HepG2 (cell line): Measurements from ENCODE around the gene TSC22D1. TPM values are rescaled to one million over a fixed set of nuclear protein-coding genes. Genes with fewer than 3 reads are reported as not detected.

ENCODE experiments used
- AKAP8 ChIP-seq: sonication (generic); formaldehyde crosslinking; IDR thresholded peaks from 2 replicates; pipeline ENCODE4 v1.5.1; 2020; ENCODE audit warnings: mild to moderate bottlenecking, missing genetic modification reagents
- ASH2L ChIP-seq: fragments of 300-600, 200-600 bp; sonication (generic); IDR thresholded peaks from 2 replicates; pipeline ENCODE4 v1.7.0; 2017; ENCODE audit warnings: low read depth, mild to moderate bottlenecking, moderate library complexity, mixed read lengths, low read length; ENCODE audit not compliant: insufficient read length
- ELF1 ChIP-seq: sonication (generic); formaldehyde crosslinking; IDR thresholded peaks from 2 replicates; pipeline ENCODE4 v1.4.0; 2020; ENCODE audit warnings: missing genetic modification reagents
- ELF3 ChIP-seq: IDR thresholded peaks from 2 replicates; pipeline ENCODE4 v1.6.1; 2016; ENCODE audit warnings: missing genetic modification reagents, missing compliant biosample characterization
- NFRKB ChIP-seq: fragments of 450-650 bp; IDR thresholded peaks from 2 replicates; pipeline ENCODE4 v1.6.1; 2017
- NFYB ChIP-seq: sonication (generic); formaldehyde crosslinking; IDR thresholded peaks from 2 replicates; pipeline ENCODE4 v1.4.0; 2020; ENCODE audit warnings: missing genetic modification reagents
- REST ChIP-seq, 2 experiments: IDR thresholded peaks; 2 replicates each; pipeline ENCODE4 v1.6.1; 2011 to 2012; ENCODE audit warnings: low read length in 2 of 2, borderline replicate concordance in 1 of 2, low read depth in 1 of 2, mild to moderate bottlenecking in 1 of 2, moderate library complexity in 1 of 2
- SIN3A ChIP-seq: IDR thresholded peaks from 2 replicates; pipeline ENCODE4 v1.6.1; 2011; ENCODE audit warnings: low read depth, mild to moderate bottlenecking, control low read depth, low read length, borderline replicate concordance
- ZBTB4 ChIP-seq: sonication (generic); formaldehyde crosslinking; IDR thresholded peaks from 2 replicates; pipeline ENCODE4 v1.4.0; 2020; ENCODE audit warnings: missing genetic modification reagents, mild to moderate bottlenecking, borderline replicate concordance
- ZNF124 ChIP-seq: sonication (generic); formaldehyde crosslinking; IDR thresholded peaks from 2 replicates; pipeline ENCODE4 v1.4.0; 2020; ENCODE audit warnings: missing genetic modification reagents
- ZNF281 ChIP-seq: sonication (generic); formaldehyde crosslinking; IDR thresholded peaks from 2 replicates; pipeline ENCODE4 v1.4.0; 2020; ENCODE audit warnings: missing genetic modification reagents, borderline replicate concordance
- ZNF331 ChIP-seq: sonication (generic); formaldehyde crosslinking; IDR thresholded peaks from 2 replicates; pipeline ENCODE4 v1.4.0; 2020; ENCODE audit warnings: missing genetic modification reagents
- ZNF768 ChIP-seq: sonication (generic); formaldehyde crosslinking; IDR thresholded peaks from 2 replicates; pipeline ENCODE4 v1.4.0; 2020; ENCODE audit warnings: missing genetic modification reagents
- ZSCAN31 ChIP-seq: sonication (generic); formaldehyde crosslinking; IDR thresholded peaks from 2 replicates; pipeline ENCODE4 v1.5.0; 2020; ENCODE audit warnings: low read depth, mild to moderate bottlenecking, missing genetic modification reagents
- polyA plus RNA-seq, 8 experiments: library from polyadenylated mRNA; depleted of rRNA in 3 of 8; stranded (reverse) in 7 of 8; unstranded in 1 of 8; fragments of >200 nt; fragmentation: Illumina TruSeq in 4 of 8; extraction: Trizol in 4 of 8; gene quantifications; 2 replicates each; pipeline versions ENCODE4 v1.2.1 to v1.2.3, GENCODE V29; 2011 to 2016; ENCODE audit warnings: low read depth in 4 of 8, missing spikeins in 1 of 8, mixed read lengths in 1 of 8; ENCODE audit not compliant: insufficient read depth in 1 of 8
- total RNA-seq, 5 experiments: library from RNA; depleted of rRNA; stranded (reverse); fragments of >200 nt; fragmentation: Illumina TruSeq; extraction: Trizol; gene quantifications; 2 replicates each; pipeline ENCODE4 v1.2.3, GENCODE V29; 2016; ENCODE audit warnings: low read depth in 1 of 5
- TF ChIP-seq, protein P1 (sequence below): sonication (generic); formaldehyde crosslinking; conservative IDR thresholded peaks from 2 replicates; pipeline ENCODE4 v1.4.0; 2020; ENCODE audit warnings: mild to moderate bottlenecking, missing genetic modification reagents, moderate library complexity

The TSC22D1 gene
- total and polyA plus RNA-seq, 2 of the 13 experiments (the other 11 are each of a cell fraction or from before 2014, with no cell fraction given) = 18.4 to 35.7 TPM

- TF ChIP-seq, protein P1, sequence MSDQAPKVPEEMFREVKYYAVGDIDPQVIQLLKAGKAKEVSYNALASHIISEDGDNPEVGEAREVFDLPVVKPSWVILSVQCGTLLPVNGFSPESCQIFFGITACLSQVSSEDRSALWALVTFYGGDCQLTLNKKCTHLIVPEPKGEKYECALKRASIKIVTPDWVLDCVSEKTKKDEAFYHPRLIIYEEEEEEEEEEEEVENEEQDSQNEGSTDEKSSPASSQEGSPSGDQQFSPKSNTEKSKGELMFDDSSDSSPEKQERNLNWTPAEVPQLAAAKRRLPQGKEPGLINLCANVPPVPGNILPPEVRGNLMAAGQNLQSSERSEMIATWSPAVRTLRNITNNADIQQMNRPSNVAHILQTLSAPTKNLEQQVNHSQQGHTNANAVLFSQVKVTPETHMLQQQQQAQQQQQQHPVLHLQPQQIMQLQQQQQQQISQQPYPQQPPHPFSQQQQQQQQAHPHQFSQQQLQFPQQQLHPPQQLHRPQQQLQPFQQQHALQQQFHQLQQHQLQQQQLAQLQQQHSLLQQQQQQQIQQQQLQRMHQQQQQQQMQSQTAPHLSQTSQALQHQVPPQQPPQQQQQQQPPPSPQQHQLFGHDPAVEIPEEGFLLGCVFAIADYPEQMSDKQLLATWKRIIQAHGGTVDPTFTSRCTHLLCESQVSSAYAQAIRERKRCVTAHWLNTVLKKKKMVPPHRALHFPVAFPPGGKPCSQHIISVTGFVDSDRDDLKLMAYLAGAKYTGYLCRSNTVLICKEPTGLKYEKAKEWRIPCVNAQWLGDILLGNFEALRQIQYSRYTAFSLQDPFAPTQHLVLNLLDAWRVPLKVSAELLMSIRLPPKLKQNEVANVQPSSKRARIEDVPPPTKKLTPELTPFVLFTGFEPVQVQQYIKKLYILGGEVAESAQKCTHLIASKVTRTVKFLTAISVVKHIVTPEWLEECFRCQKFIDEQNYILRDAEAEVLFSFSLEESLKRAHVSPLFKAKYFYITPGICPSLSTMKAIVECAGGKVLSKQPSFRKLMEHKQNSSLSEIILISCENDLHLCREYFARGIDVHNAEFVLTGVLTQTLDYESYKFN (CRISPR knock-in tag) = peak; percentile 47
- TF ChIP-seq REST (IDR thresholded peaks at IDR 0.05; ENCODE audit: borderline replicate concordance in 1 of 2, low read depth in 1 of 2, low read length in 2 of 2) (no peak), NFRKB (no peak), AKAP8 (no peak), ZBTB4 (CRISPR knock-in tag) (no peak), NFYB (CRISPR knock-in tag) (peak; percentile 70), ZNF124 (CRISPR knock-in tag) (peak; percentile 71), ELF1 (CRISPR knock-in tag) (peak; percentile 33; the same call in 1 of the 2 replicates), ZNF331 (no peak; the same call in 1 of the 2 replicates), ZNF768 (peak; percentile 47; the same call in 1 of the 2 replicates), ASH2L (peak; percentile 71), SIN3A (peak; percentile 39; the same call in 1 of the 2 replicates), ZNF281 (peak; percentile 24; the same call in 1 of the 2 replicates), ELF3 (CRISPR knock-in tag) (0 out of 2 replicates have a peak, but pooled peaks have one; percentile 20), ZSCAN31 (no peak)
Observed at GRCh38 chr13:44435142-44435918, 140.8 kb downstream of the TSC22D1 start (continued).
